DLD1 (cell line): ENCODE results near the gene PRR14L.
"Not testable (repeated sequence)": the region's sequence is repeated elsewhere in the genome, so short reads cannot be mapped to it uniquely, and the experiment has no call there.

Source experiments
- in situ Hi-C: cut with HindIII; loops from 2 replicates; pipeline ENCODE4 v1.10.0; 2017; ENCODE audit warnings: low sequenced_read_pairs

Gene PRR14L

GRCh38 chr22:31749636-31750364, at the start of gene PRR14L:
Gene PRR14L (minus strand): TSS chr22:31750132. CDS start chr22:31738860, 11,272 bp downstream.
- in situ Hi-C loops, result no loop called here

- in situ Hi-C loops, result not testable (repeated sequence)
These were observed 49.4 kb upstream of the PRR14L start for GRCh38 chr22:31799358-31799757.

- in situ Hi-C loops, result no loop called here
These were observed 40.3 kb upstream of the PRR14L start for GRCh38 chr22:31790240-31790639.

GRCh38 chr22:31789803-31790202, 39.9 kb upstream of the PRR14L start:
- in situ Hi-C loops, result no loop called here

GRCh38 chr22:31776231-31776630, 26.3 kb upstream of the PRR14L start:
- in situ Hi-C loops, result no loop called here

GRCh38 chr22:31773416-31773815, 23.5 kb upstream of the PRR14L start:
- in situ Hi-C loops, result no loop called here

- in situ Hi-C loops, result no loop called here
These were observed 18.6 kb upstream of the PRR14L start for GRCh38 chr22:31768422-31769059.

GRCh38 chr22:31764785-31765184, 14.9 kb upstream of the PRR14L start:
- in situ Hi-C loops, result no loop called here

- in situ Hi-C loops, result not testable (repeated sequence)
These were observed 8.9 kb upstream of the PRR14L start for GRCh38 chr22:31758860-31759259.

- in situ Hi-C loops, result no loop called here
These were observed 7.3 kb upstream of the PRR14L start for GRCh38 chr22:31757265-31757664.

- in situ Hi-C loops, result no loop called here
These were observed 4.9 kb upstream of the PRR14L start for GRCh38 chr22:31754813-31755212.

GRCh38 chr22:31753634-31754501, 3.9 kb upstream of the PRR14L start, which contains the start of gene DEPDC5:
Gene DEPDC5 (plus strand): TSS chr22:31754019. CDS start chr22:31754922, 903 bp downstream.
- in situ Hi-C loops, result no loop called here

GRCh38 chr22:31753005-31753633, 3.2 kb upstream of the PRR14L start:
- in situ Hi-C loops, result no loop called here

- in situ Hi-C loops, result no loop called here
These were observed 2.3 kb upstream of the PRR14L start for GRCh38 chr22:31752096-31752847.

GRCh38 chr22:31750365-31751284, 693 bp upstream of the PRR14L start:
- in situ Hi-C loops, result no loop called here

- in situ Hi-C loops, result no loop called here
These were observed 1.4 kb downstream of the PRR14L start for GRCh38 chr22:31748490-31748889.

- in situ Hi-C loops, result no loop called here
These were observed 2.5 kb downstream of the PRR14L start for GRCh38 chr22:31747441-31747840.

GRCh38 chr22:31743871-31744270, 6.1 kb downstream of the PRR14L start:
- in situ Hi-C loops, result no loop called here

GRCh38 chr22:31742682-31743081, 7.2 kb downstream of the PRR14L start:
- in situ Hi-C loops, result no loop called here
